T-helper 2 cell (primary cell): Measurements from ENCODE around the gene RERE.
"Not testable (repeated sequence)": the region's sequence is repeated elsewhere in the genome, so short reads cannot be mapped to it uniquely, and the experiment has no call there.

Experiments
- DNase-seq, 5 experiments: peaks; one replicate each; pipeline versions ENCODE4 v3.0.0 to v3.0.0-alpha.2; 2012 to 2022

Gene RERE

DNA sequence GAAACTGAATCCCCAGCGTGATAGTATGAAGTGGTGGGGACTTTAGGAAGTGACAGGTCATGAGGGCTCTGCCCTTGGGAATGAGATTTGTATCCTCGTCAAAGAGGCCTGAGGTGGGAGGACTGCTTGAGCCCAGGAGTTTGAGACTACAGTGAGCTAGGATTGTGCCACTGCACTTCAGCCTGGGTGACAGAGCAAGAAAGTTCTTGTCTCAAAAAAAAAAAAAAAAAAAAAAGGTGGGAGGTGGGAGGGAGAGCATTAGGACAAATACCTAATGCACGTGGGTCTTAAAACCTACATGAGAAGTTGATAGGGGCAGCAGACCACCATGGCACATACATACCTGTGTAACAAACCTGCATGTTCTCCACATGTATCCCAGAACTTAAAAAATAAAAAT, 24.0 kb upstream of the RERE start:
- no peak for DNase-seq

GRCh38 chr1:8839990-8840389, 22.6 kb upstream of the RERE start:
- no peak for DNase-seq

- no peak for DNase-seq
Measured at GRCh38 chr1:8835941-8836643, 18.7 kb upstream of the RERE start.

- no peak for DNase-seq
Measured at GRCh38 chr1:8831340-8831739, 13.9 kb upstream of the RERE start.

- DNase-seq = not testable (repeated sequence)
Measured at GRCh38 chr1:8830732-8831131, 13.3 kb upstream of the RERE start.

DNA sequence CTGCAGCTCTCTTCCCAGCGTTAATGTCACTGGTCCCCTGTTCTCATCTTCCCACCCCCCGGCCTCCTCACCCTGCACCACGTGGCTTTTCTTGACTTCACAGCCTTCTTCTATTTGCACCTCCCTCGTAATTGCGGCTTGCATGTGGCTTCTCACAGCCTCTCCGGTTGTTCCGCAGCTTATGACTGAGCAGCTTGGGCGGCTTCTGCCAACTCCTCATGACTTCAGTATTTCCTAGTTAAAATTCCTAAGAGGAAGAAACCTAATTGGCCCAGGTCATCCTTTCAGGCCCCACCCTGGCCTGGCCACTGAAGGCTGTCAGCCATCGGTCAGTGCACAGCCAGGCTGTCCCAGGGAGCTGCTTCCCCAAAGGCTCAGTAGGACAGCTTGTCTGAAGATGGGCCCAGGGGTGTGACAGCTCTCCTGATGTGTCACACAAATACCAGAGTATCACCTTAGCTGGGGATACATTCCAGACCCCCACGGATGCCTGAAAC, 8.6 kb upstream of the RERE start:
- peak in 1 of 5 experiments; percentile 4 for DNase-seq

DNA sequence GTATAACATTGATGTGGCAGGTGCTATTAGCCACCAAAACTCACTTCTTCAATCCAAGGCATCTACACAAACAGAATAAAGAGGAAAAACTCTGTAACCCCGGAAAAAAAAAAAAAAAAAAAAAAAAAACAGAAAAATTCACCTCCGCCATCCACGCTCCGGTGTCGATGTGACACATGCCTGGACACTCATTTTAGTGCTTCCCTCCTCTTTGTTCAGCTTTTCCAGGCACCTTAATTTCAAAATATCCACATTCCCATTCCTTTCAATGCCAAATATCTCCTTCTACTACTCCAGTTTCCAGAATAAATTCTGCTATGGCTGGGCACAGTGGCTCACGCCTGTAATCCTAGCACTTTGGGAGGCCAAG, 5.8 kb upstream of the RERE start:
- DNase-seq = no peak

DNA sequence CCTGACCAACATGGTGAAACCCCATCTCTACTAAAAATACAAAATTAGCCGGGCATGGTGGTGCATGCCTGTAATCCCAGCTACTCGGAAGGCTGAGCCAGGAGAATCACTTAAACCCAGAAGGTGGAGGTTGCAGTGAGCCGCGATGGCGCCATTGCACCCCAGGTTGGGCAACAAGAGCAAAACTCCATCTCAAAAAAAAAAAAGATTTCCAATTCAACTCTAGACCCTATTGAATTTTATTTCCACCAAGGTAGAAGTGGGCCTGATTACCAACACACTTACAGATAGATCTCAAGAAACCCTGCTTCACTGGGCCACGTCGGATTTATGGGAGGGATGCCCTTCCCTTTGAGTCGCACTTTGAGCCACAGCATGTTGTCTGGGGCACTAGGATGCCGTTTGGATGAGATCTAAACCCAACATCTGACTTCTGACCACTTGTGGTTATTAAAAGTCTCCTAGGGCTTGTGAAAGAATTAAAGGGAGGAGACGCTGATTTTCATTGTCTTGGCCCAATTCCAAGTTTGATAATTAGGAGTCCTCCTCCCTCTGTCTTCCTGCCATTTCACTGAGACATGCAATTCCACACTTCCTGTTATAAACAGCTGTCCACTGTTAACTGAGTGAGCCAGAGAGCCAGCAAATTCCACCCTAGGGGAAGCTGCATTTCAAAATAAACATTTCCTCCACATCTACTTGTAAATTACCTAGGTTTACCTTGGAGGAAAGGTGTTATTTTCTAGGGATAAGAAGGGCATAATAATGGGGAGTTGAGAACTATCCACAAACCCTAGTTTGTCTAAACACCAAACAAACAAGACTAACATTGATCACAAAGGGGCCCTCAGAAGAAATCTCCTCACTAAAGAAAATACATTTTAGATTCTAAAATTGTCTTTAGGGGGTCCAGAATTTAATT, 5.2 kb upstream of the RERE start:
- no peak for DNase-seq

DNA sequence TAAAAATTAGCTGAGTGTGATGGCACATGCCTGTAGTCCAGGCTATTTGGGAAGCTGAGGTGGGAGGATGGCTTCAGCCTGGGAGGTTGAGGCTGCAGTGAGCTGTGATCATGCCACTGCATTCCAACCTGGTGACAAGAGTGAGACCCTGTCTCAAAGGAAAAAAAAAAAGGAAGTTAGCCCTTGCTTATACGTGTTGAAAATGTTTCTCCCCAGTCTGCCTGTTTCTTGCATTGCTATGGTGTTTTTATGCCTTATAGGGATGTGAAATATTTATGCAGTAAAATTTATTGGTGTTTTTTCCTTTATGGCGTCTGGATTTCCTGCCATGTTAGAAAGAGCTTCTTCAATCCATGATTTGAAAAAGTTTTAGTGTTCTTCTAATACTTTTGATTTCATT, 3.6 kb upstream of the RERE start:
- DNase-seq = no peak

DNA sequence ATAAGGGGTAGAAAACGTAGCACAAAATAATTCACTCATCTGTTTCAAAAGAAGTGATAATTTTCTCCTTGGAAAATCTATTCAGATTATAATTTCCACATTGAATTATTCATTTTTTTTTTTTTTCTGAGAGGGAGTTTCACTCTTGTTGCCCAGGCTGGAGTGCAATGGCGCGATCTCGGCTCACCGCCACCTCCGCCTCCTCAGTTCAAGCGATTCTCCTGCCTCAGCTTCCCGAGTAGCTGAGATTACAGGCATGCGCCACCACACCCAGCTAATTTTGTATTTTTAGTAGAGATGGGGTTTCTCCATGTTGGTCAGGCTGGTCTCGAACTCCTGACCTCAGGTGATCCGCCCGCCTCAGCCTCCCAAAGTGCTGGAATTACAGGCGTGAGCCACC, 1.3 kb upstream of the RERE start:
- DNase-seq = not testable (repeated sequence)

DNA sequence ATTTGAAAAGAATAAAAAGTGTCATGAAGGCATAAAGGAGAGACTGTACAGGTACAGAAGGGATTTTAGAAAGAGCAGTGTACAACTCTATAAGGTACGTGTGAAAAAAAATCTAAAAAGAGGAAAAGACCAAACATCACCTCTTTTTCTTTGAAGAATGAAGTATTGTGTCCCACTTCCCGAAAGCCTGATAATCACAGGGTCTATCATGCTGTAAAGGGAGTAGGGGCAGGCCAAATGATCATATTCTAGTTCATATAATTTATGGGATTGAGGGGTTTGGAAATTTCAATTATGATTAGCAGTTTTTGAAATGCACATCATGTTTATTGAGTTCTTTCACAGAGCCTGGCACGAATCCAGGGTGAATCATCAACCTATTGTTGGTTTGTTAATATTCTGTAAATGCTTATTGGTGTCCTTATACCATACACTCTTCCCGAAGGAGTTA, 910 bp upstream of the RERE start:
- DNase-seq = no peak

DNA sequence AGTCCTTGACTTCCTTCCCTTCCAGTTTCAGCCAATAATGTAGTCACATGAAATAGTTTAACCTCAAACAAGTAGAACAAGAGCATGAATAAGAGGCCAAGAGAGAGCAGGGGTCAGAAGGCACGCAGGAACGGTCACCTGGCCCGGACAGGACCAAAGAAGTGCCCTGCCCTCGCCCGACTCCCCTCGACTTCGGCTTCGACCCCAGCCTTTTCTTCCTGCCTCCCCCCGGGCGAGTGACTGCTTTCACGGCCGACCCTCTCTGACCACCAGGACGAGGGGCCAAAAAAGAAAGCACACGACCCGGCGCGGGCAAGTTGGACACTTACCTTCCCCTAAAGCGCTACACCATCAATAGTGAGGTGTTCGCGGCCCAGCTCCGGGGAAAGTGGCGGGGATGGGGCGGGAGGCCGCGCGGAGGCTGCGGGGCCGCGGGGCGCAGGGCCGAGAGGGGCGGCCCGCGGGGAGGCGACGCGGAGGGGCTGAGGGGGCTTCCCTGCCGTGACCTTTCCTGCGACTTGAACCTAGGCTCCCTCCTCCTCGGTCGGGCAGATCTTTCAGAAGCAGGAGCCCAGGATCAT, 519 bp downstream of the RERE start:
- DNase-seq = peak in 2 of 5 experiments; percentile 14 to 35

GRCh38 chr1:8816264-8816663, 1.2 kb downstream of the RERE start:
- DNase-seq = no peak

- DNase-seq = peak in 1 of 5 experiments; percentile 33
Measured at GRCh38 chr1:8815582-8816151, 1.8 kb downstream of the RERE start.

DNA sequence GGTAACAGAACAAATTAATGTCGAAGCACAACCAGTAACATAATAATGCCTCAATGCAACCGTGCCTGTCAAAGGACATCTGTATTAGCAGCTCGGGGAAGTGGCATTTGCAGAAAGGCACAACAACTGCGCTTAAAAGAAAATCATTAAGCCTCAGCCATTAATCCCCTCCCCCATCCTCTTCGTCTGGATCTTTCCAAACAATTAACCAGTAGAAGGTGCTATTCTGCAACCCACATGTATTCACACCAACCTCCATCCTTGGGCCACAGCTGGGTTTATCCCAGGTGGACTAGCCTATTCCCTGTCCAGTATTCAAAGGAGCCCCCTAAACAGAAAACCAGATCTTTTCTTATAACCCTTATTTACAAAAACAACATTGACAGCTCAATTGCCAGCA, 2.6 kb downstream of the RERE start:
- no peak for DNase-seq

GRCh38 chr1:8813991-8814390, 3.4 kb downstream of the RERE start:
- no peak for DNase-seq

GRCh38 chr1:8813016-8813763, 4.2 kb downstream of the RERE start:
- DNase-seq = peak in 1 of 5 experiments; percentile 22

GRCh38 chr1:8812081-8812480, 5.4 kb downstream of the RERE start:
- DNase-seq = no peak

DNA sequence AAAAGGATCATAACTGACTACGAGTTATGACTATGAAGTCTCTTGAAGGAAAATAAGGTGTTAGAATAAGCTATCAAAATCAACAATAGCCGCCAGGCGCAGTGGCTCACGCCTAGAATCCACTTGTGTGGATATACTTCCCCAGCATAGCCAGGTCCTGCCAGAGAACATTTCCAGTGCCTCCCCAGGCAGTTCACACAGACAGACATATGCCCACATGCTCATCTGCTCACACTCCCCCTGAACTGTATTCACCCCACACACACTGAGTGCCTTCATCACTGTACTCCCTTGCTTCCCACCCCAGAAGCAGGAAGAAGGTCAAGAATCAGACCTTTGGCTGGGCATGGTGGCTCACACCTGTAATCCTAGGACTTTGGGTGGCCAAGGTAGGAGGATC, 6.5 kb downstream of the RERE start:
- no peak for DNase-seq

GRCh38 chr1:8809342-8809736, 8.1 kb downstream of the RERE start:
- DNase-seq = no peak

DNA sequence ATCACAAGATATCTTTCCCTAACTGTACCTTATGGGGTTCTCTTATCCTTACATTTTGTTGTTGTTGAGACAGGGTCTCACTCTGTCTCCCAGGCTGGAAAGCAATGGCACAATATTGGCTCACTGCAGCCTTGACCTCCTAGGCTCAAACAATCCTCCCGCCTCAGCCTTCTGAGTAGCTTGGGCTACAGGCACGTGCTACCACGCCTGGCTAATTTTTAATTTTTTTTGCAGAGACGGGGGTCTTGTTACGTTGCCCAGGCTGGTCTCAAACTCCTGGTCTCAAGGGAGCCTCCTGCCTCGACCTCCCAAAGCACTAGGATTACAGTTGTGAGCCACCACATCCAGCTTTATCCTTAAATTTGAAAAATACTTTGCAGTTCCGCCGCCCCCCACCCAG, 10.4 kb downstream of the RERE start:
- DNase-seq = no peak

DNA sequence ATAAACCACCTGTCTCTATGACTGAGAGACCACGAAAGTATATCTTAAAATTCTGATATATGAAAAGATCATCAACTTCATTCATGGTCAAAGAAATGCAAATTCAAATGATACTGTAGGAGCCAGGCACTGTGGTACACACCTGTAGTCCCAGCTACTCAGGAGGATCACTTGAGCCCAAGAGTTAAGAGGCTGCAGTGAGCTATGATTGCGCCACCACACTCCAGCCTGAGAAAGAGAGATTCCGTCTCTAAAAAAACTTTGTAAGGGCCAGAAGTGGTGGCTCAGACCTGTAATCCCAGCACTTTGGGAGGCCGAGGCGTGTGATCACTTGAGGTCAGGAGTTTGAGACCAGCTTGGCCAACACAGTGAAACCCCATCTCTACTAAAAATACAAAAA, 17.0 kb downstream of the RERE start:
- no peak for DNase-seq
